OCI-LY7 (cell line): ENCODE results near the gene UFSP1. TPM values are rescaled to one million over a fixed set of nuclear protein-coding genes. Genes with fewer than 3 reads are reported as not detected.

ENCODE experiments used
- BruUV-seq: library from RNA; stranded (reverse); fragments of 400-500 nt; replicated peaks from 2 replicates; lab custom pipeline; 2021; lab: Mats Ljungman, UMichigan
- CTCF ChIA-PET: fragments of 300-600 bp; sonication (Branson Sonifier 250); formaldehyde crosslinking; loops from one replicate; lab custom pipeline; 2022; ENCODE audit warnings: antibody characterized with exemption; ENCODE audit not compliant: unreplicated experiment; lab: Charles Lee
- POLR2A ChIA-PET: fragments of 300-600 bp; sonication (Branson Sonifier 250); formaldehyde crosslinking; loops from one replicate; lab custom pipeline; 2022; ENCODE audit warnings: antibody characterized with exemption; lab: Charles Lee
- DNase-seq: peaks from one replicate; pipeline ENCODE4 v3.0.0-alpha.2; 2015; ENCODE audit warnings: low spot score
- H2AFZ ChIP-seq: fragments of 200-600 bp; sonication (generic), shearing (Covaris generic); 2 replicates; pipeline ENCODE4 v1.6.1; 2014; ENCODE audit warnings: mild to moderate bottlenecking, antibody characterized with exemption, low read length, moderate library complexity
- H3K27ac ChIP-seq: fragments of 200-600 bp; sonication (generic); 2 replicates; pipeline ENCODE4 v1.5.1; 2014; ENCODE audit warnings: mixed run types, low read depth, mild to moderate bottlenecking, moderate library complexity, low read length, inconsistent platforms; ENCODE audit not compliant: poor library complexity, severe bottlenecking
- H3K36me3 ChIP-seq: fragments of 200-600 bp; sonication (generic); 2 replicates; pipeline ENCODE4 v1.6.1; 2014; ENCODE audit warnings: mild to moderate bottlenecking, antibody characterized with exemption, low read length, moderate library complexity, mixed read lengths; ENCODE audit not compliant: insufficient read depth
- H3K4me1 ChIP-seq: fragments of 200-600 bp; sonication (generic); 2 replicates; pipeline ENCODE4 v1.5.1; 2014; ENCODE audit warnings: mild to moderate bottlenecking, low read length; ENCODE audit not compliant: insufficient read depth, poor library complexity, severe bottlenecking
- H3K4me2 ChIP-seq: fragments of 200-600 bp; sonication (generic); 2 replicates; pipeline ENCODE4 v1.6.1; 2014; ENCODE audit warnings: mild to moderate bottlenecking, low read length
- H3K4me3 ChIP-seq: fragments of 200-600 bp; sonication (generic); 2 replicates; pipeline ENCODE4 v1.5.1; 2014; ENCODE audit warnings: mild to moderate bottlenecking, low read depth, low read length; ENCODE audit not compliant: poor library complexity, severe bottlenecking
- H3K79me2 ChIP-seq: fragments of 200-600 bp; sonication (generic); 2 replicates; pipeline ENCODE4 v1.6.1; 2016; ENCODE audit warnings: low read depth, mild to moderate bottlenecking, low read length, moderate library complexity, mixed read lengths; ENCODE audit not compliant: insufficient read depth
- H3K9me2 ChIP-seq: fragments of 200-600 bp; sonication (generic); 2 replicates; pipeline ENCODE4 v1.6.1; 2016; ENCODE audit warnings: mild to moderate bottlenecking, low read length, mixed read lengths; ENCODE audit not compliant: insufficient read depth
- H3K9me3 ChIP-seq: fragments of 200-600 bp; sonication (generic); 2 replicates; pipeline ENCODE4 v1.6.1; 2014; ENCODE audit warnings: mild to moderate bottlenecking, mixed run types, low read length, mixed read lengths
- H4K20me1 ChIP-seq: fragments of 200-600 bp; sonication (generic); 2 replicates; pipeline ENCODE4 v1.6.1; 2014; ENCODE audit warnings: mild to moderate bottlenecking, antibody characterized with exemption, low read length, moderate library complexity, mixed read lengths; ENCODE audit not compliant: insufficient read depth
- CTCF ChIP-seq: fragments of 200-600 bp; sonication (generic); conservative IDR thresholded peaks from 2 replicates; pipeline ENCODE4 v1.5.1; 2014; ENCODE audit warnings: mild to moderate bottlenecking, antibody characterized with exemption, low read length, moderate library complexity, mixed read lengths
- EZH2phosphoT487 ChIP-seq: fragments of 200-600 bp; sonication (generic); IDR thresholded peaks from 2 replicates; pipeline ENCODE4 v1.6.1; 2018; ENCODE audit warnings: low read depth, borderline replicate concordance, mild to moderate bottlenecking, mixed run types, antibody characterized with exemption, low read length, moderate library complexity, mixed read lengths
- intact Hi-C: fragments of 100-400 bp; cut with micrococcal nuclease; formaldehyde crosslinking; loops from one replicate; pipeline ENCODE4 v1.10.0; 2022; ENCODE audit not compliant: unreplicated experiment
- total RNA-seq, 2 experiments: library from RNA; depleted of rRNA in 1 of 2; stranded (reverse); fragments of >200 nt in 1 of 2; shearing (Covaris generic) in 1 of 2; gene quantifications; 2 replicates each; pipeline ENCODE4 v1.2.3, GENCODE V29; 2014 to 2022

Gene UFSP1
- total RNA-seq, 2 experiments from 2014 or later: 2.8 to 3.3 TPM

GRCh38 chr7:100882201-100882600 lies 7.3 kb downstream of the UFSP1 start:
- BruUV-seq: no TSS peak
- H3K79me2 ChIP-seq: peaks cover 38% of the 10 kb centered on the region
- intact Hi-C loops: loop anchor here (10.0 kb wide), 1 partner anchor 797 kb away; the partner anchor contains the start of genes COPS6 and ZNF3
- POLR2A ChIA-PET: no interaction called here
- H3K9me2 ChIP-seq: no peaks in the 10 kb centered on the region
- H3K4me1 ChIP-seq: peaks cover 32% of the 10 kb centered on the region
- H3K4me3 ChIP-seq: no peak overlapping the region
- H2AFZ ChIP-seq: no peak overlapping the region
- H3K9me3 ChIP-seq: no peaks in the 10 kb centered on the region
- H3K27ac ChIP-seq: no peak overlapping the region
- TF ChIP-seq EZH2phosphoT487 (no peak), CTCF (no peak)
- no peak for DNase-seq
- CTCF ChIA-PET: no interaction called here
- no peak overlapping the region for H3K4me2 ChIP-seq
- peaks cover 19% of the 10 kb centered on the region; the same call in 1 of the 2 replicates for H4K20me1 ChIP-seq
- peaks cover 99% of the 10 kb centered on the region for H3K36me3 ChIP-seq

GRCh38 chr7:100881136-100881535 lies 8.4 kb downstream of the UFSP1 start:
- H3K4me2 ChIP-seq: no peak overlapping the region
- intact Hi-C loops: loop anchor here (10.0 kb wide), 1 partner anchor 796 kb away; the partner anchor contains the start of genes COPS6 and ZNF3
- peaks cover 20% of the 10 kb centered on the region for H4K20me1 ChIP-seq
- ChIA-PET CTCF (no interaction called here), POLR2A (no interaction called here)
- H3K27ac ChIP-seq: no peak overlapping the region
- no peak overlapping the region for H3K4me3 ChIP-seq
- TF ChIP-seq EZH2phosphoT487 (no peak), CTCF (no peak)
- H3K9me2 ChIP-seq: no peaks in the 10 kb centered on the region
- no peak overlapping the region for H2AFZ ChIP-seq
- DNase-seq: no peak
- BruUV-seq: no TSS peak
- H3K4me1 ChIP-seq: peaks cover 32% of the 10 kb centered on the region
- H3K36me3 ChIP-seq: peaks cover 99% of the 10 kb centered on the region
- H3K79me2 ChIP-seq: peaks cover 49% of the 10 kb centered on the region
- H3K9me3 ChIP-seq: no peaks in the 10 kb centered on the region

GRCh38 chr7:100880645-100881044 lies 8.9 kb downstream of the UFSP1 start:
- Histone ChIP-seq H3K4me1 (peaks cover 34% of the 10 kb centered on the region), H3K36me3 (peaks cover 95% of the 10 kb centered on the region), H3K4me2 (no peak overlapping the region), H3K9me3 (no peaks in the 10 kb centered on the region), H3K4me3 (no peak overlapping the region), H3K9me2 (no peaks in the 10 kb centered on the region), H2AFZ (no peak overlapping the region), H3K79me2 (peaks cover 54% of the 10 kb centered on the region), H4K20me1 (peaks cover 21% of the 10 kb centered on the region), H3K27ac (no peak overlapping the region)
- CTCF ChIA-PET: no interaction called here
- intact Hi-C loops: loop anchor here (10.0 kb wide), 1 partner anchor 796 kb away; the partner anchor contains the start of genes COPS6 and ZNF3
- no TSS peak for BruUV-seq
- DNase-seq: no peak
- TF ChIP-seq CTCF: no peak
- no peak for TF ChIP-seq EZH2phosphoT487
- POLR2A ChIA-PET: no interaction called here
